ENCODE measurements around the gene NCBP1. TPM values are rescaled to one million over a fixed set of nuclear protein-coding genes. Genes with fewer than 3 reads are reported as not detected.
"Not testable (repeated sequence)": the region's sequence is repeated elsewhere in the genome, so short reads cannot be mapped to it uniquely, and the experiment has no call there.

The NCBP1 gene
- total and polyA plus RNA-seq, 7 donors, result 7.8 to 20.2 (median 15.9) TPM

GRCh38 chr9:97604901-97605645 lies 28.5 kb upstream of the NCBP1 start:
- no peaks in the 10 kb centered on the region for H3K4me1 ChIP-seq
- H3K27ac ChIP-seq, result peak overlapping the region in 1 of 4 donors; percentile 33
- H3K4me3 ChIP-seq, result no peak overlapping the region
- TF ChIP-seq, protein P1, sequence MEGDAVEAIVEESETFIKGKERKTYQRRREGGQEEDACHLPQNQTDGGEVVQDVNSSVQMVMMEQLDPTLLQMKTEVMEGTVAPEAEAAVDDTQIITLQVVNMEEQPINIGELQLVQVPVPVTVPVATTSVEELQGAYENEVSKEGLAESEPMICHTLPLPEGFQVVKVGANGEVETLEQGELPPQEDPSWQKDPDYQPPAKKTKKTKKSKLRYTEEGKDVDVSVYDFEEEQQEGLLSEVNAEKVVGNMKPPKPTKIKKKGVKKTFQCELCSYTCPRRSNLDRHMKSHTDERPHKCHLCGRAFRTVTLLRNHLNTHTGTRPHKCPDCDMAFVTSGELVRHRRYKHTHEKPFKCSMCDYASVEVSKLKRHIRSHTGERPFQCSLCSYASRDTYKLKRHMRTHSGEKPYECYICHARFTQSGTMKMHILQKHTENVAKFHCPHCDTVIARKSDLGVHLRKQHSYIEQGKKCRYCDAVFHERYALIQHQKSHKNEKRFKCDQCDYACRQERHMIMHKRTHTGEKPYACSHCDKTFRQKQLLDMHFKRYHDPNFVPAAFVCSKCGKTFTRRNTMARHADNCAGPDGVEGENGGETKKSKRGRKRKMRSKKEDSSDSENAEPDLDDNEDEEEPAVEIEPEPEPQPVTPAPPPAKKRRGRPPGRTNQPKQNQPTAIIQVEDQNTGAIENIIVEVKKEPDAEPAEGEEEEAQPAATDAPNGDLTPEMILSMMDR (IDR thresholded peaks at IDR 0.05), result no peak
- TF ChIP-seq EP300 (IDR thresholded peaks at IDR 0.05) (no peak), POLR2A (IDR thresholded peaks at IDR 0.05) (no peak), POLR2AphosphoS5 (IDR thresholded peaks at IDR 0.05) (no peak)
- WGBS, 2 donors, result 95 to 96% methylated on average over 17 of the region's 17 CpGs
- intact Hi-C loops (cut with DNase I), result no loop called here
- no peaks in the 10 kb centered on the region for H3K9me3 ChIP-seq
- no peak for DNase-seq
- H3K27me3 ChIP-seq, result no peaks in the 10 kb centered on the region
- H3K36me3 ChIP-seq, result peaks cover 32 to 75% (median 40%) of the 10 kb centered on the region in 4 donors

DNA sequence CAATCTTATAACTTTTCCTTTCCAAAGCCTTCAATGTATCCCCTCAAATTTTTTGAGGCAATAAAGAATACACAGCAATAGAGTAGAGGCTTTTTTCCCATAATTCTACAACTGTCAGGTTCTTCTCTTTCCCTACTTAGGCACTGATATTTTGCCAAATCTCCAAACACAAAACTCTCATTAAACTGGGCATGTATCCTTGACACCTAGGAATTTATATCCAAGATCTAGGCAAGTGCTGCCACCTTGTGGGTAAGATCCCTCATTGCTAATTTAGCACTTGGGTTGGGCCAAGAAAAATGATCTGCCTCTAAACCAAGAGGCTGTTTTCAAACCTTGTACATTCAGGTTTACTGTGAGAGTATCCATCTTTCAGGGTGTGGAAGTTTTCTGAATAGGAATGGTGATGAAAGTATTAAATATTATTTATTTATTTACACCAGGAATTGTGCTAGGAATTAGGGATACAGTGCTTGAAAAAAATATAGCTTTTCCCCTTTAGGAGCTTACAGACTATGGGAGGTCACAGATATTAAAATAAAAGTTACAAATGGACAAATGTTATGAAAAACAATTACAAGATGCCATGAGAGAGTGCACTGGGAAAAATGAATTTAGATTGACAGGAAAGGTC lies 18.1 kb upstream of the NCBP1 start:
- H3K27me3 ChIP-seq, result no peaks in the 10 kb centered on the region
- no peak overlapping the region for H3K4me3 ChIP-seq
- peaks cover 0 to 52% (median 9%) of the 10 kb centered on the region in 4 donors for H3K36me3 ChIP-seq
- H3K4me1 ChIP-seq, result peaks cover 0 to 11% (median 4%) of the 10 kb centered on the region in 4 donors
- no peaks in the 10 kb centered on the region for H3K9me3 ChIP-seq
- peak; percentile 81 for DNase-seq
- intact Hi-C loops (cut with DNase I), result loop anchor here (1.0 to 2.0 kb wide), 3 partner anchors 17 to 205 kb away; no protein-coding TSS in a partner anchor
- TF ChIP-seq POLR2A (IDR thresholded peaks at IDR 0.05), result no peak
- TF ChIP-seq, protein P1 (IDR thresholded peaks at IDR 0.05), result peak; percentile 69 to 84 (median 78)
- TF ChIP-seq POLR2AphosphoS5 (IDR thresholded peaks at IDR 0.05), result peak in 2 of 4 donors; percentile 56 to 63
- no peak for TF ChIP-seq EP300 (IDR thresholded peaks at IDR 0.05)
- peak overlapping the region in 1 of 4 donors; percentile 13 for H3K27ac ChIP-seq

DNA sequence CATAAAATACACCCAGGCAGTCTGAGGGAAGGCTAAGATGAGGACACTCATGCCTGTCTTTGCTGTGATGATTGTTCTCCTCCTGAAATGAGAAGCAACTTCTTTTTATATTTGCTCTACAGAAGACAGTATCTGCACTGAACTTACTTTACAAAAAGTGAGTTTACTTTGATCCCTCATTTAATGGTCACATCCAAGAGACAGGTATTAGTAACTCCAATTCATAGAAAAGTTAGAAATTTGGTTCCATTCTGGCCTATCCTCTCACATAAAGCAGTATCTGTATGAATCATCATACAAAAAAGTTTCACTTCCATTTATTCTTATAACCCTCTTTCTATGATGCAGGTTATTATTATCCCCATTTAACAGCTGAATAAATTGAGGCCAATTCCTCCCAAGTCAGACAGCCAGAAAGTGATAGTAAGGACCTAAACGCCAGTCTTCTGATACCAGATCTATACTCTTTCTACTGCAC lies 15.6 kb upstream of the NCBP1 start:
- TF ChIP-seq POLR2A (IDR thresholded peaks at IDR 0.05), result no peak
- TF ChIP-seq, protein P1 (IDR thresholded peaks at IDR 0.05), result no peak
- no peak for TF ChIP-seq EP300 (IDR thresholded peaks at IDR 0.05)
- TF ChIP-seq POLR2AphosphoS5 (IDR thresholded peaks at IDR 0.05), result no peak
- 79 to 90% methylated on average over 1 of the region's 1 CpG for WGBS, 2 donors
- peaks cover 0 to 39% (median 2%) of the 10 kb centered on the region in 4 donors for H3K36me3 ChIP-seq

GRCh38 chr9:97620063-97620462 lies 13.6 kb upstream of the NCBP1 start:
- intact Hi-C loops (cut with DNase I); DNase-seq; H3K27ac ChIP-seq; H3K4me1 ChIP-seq; H3K27me3 ChIP-seq; H3K9me3 ChIP-seq; H3K4me3 ChIP-seq: not testable (repeated sequence)
- peaks cover 0 to 60% (median 3%) of the 10 kb centered on the region in 4 donors for H3K36me3 ChIP-seq
- 96 to 97% methylated on average over 2 of the region's 2 CpGs for WGBS, 2 donors

More for the DNA sequence above, 15.6 kb upstream of the NCBP1 start:
- H3K9me3 ChIP-seq, result no peaks in the 10 kb centered on the region
- H3K27me3 ChIP-seq, result no peaks in the 10 kb centered on the region
- intact Hi-C loops (cut with DNase I), result no loop called here
- no peak overlapping the region for H3K4me3 ChIP-seq
- DNase-seq, result no peak
- H3K4me1 ChIP-seq, result peaks cover 0 to 11% (median 4%) of the 10 kb centered on the region in 4 donors
- H3K27ac ChIP-seq, result no peak overlapping the region

DNA sequence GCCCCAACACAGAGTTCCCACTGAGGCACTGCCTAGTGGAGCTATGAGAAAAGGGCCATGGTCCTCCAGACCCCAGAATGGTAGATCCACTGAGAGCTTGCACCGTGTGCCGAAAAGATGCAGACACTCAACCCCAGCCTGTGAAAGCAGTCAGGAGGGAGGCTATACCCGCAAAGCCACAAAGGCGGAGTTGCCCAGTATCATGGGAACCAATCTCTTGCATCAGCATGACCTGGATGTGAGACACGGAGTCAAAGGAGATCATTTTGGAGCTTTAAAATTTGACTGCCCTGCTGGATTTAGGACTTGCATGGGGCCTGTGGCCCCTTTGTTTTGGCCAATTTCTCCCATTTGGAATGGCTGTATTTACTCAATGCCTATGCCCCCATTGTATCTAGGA lies 11.1 kb upstream of the NCBP1 start:
- DNase-seq; H3K4me3 ChIP-seq; intact Hi-C loops (cut with DNase I); H3K27ac ChIP-seq; H3K9me3 ChIP-seq; H3K27me3 ChIP-seq; H3K4me1 ChIP-seq: not testable (repeated sequence)
- WGBS, 2 donors, result 97 to 98% methylated on average over 5 of the region's 5 CpGs
- peaks cover 0 to 51% (median 5%) of the 10 kb centered on the region in 4 donors for H3K36me3 ChIP-seq

Data from sigmoid colon (tissue), 7 donors.